Measurements from ENCODE around the gene CTSC.
A peak's percentile ranks its signal among the peaks of the same experiment; 100 is the strongest.

Gene CTSC

DNA sequence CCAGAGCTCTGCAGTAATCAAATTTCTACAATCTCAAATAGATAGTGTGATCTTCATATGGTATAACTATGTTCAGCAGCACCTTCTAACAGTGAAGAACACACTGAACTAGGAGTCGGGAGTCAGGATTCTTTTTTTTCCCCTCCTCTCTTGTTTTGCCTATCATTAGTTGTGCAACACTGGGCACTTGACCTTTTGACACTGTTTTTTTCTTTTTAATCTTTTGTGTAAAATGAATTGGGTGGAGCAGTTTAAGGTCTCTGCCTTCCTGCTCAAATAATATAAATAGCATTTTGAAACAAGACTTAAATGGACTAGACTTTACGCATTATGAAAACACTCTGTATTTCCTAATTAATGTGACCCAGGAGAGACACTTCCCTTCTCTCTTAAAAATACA, 39.7 kb downstream of the CTSC start:
- FAIRE-seq, result no peak
- DNase-seq (ENCODE audit: insufficient read length, low spot score), result no peak

DNA sequence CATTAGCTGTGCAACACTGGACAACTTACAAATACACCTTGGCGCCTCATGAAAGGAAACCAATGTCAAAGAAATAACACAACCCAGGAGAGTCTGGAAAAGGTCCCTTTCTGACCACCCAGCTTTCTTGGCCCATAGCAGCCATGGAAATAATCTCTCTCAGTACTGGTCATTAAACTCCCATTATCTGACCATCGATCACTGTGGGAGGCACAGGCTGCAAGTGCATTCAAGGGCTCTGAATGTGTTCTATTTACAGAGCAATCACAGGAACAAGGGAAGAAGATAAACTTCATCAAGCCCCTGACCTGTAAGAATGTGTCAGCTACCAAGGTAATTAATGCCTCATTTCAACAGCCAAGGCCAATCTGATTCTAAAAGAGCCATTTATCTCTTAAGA, 40.1 kb downstream of the CTSC start:
- FAIRE-seq (peak; percentile 64), DNase-seq (ENCODE audit: insufficient read length, low spot score) (no peak)
- TF ChIP-seq SPI1 (IDR thresholded peaks at IDR 0.05; ENCODE audit: low read depth, low read length), result no peak
- no peak for TF ChIP-seq PAX5 (IDR thresholded peaks at IDR 0.05; ENCODE audit: insufficient read depth, low read length, severe bottlenecking)
- TF ChIP-seq POLR2AphosphoS5 (IDR thresholded peaks at IDR 0.05; ENCODE audit: low read depth, low read length), result no peak
- no peak for TF ChIP-seq POU2F2 (IDR thresholded peaks at IDR 0.05; ENCODE audit: low read depth, low read length)
- no peak for TF ChIP-seq TAF1 (IDR thresholded peaks at IDR 0.05; ENCODE audit: low read depth, low read length)
- no peak for TF ChIP-seq POLR2A (IDR thresholded peaks at IDR 0.05; ENCODE audit: low read depth, low read length)

More for the DNA sequence above, 39.7 kb downstream of the CTSC start:
- TF ChIP-seq TAF1 (IDR thresholded peaks at IDR 0.05; ENCODE audit: low read depth, low read length), result no peak

DNA sequence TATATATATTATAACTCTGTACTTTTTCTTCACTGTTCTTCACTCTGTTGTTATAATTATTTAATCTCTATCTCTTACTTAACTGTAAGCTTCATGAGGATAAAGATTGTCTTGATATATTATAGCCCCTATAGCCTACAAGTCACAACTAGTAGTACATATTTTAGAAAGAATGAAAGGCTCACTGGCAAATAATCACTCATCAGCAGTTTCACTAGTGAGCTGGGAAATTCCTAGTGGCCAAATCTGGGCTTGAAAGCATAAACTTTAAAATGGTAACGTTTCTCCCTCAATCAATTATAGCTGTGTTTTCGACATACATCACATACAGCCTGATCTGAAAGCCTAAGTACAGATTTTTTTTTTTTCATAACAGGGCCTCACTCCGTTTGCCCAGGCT, 42.5 kb downstream of the CTSC start:
- no peak for FAIRE-seq
- TF ChIP-seq POLR2AphosphoS5 (IDR thresholded peaks at IDR 0.05; ENCODE audit: low read depth, low read length), result no peak
- no peak for TF ChIP-seq POU2F2 (IDR thresholded peaks at IDR 0.05; ENCODE audit: low read depth, low read length)
- no peak for TF ChIP-seq PAX5 (IDR thresholded peaks at IDR 0.05; ENCODE audit: insufficient read depth, low read length, severe bottlenecking)
- TF ChIP-seq POLR2A (IDR thresholded peaks at IDR 0.05; ENCODE audit: low read depth, low read length), result no peak
- no peak for TF ChIP-seq TAF1 (IDR thresholded peaks at IDR 0.05; ENCODE audit: low read depth, low read length)
- no peak for TF ChIP-seq SPI1 (IDR thresholded peaks at IDR 0.05; ENCODE audit: low read depth, low read length)
- no peak for DNase-seq (ENCODE audit: insufficient read length, low spot score)

DNA sequence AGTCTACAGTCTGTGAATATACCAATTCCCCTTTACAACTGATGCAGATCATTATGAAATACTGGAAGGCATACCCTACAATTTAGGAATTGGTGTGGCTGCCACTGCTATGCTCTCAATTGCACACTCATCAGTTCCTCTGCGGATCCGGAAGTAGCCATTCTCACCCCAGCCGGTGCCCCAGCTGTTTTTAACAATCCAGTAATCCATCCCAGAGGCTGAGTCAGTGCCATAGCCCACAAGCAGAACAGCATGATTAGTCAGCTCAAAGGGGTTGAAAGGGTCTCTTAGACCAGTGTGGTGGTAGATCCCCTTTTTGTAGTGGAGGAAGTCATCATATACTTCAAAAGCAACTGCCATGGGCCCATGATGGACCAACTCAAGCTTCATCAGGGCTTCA, 43.6 kb downstream of the CTSC start:
- TF ChIP-seq TAF1 (IDR thresholded peaks at IDR 0.05; ENCODE audit: low read depth, low read length) (no peak), PAX5 (IDR thresholded peaks at IDR 0.05; ENCODE audit: insufficient read depth, low read length, severe bottlenecking) (no peak), POLR2A (IDR thresholded peaks at IDR 0.05; ENCODE audit: low read depth, low read length) (no peak), POLR2AphosphoS5 (IDR thresholded peaks at IDR 0.05; ENCODE audit: low read depth, low read length) (no peak), SPI1 (IDR thresholded peaks at IDR 0.05; ENCODE audit: low read depth, low read length) (no peak), POU2F2 (IDR thresholded peaks at IDR 0.05; ENCODE audit: low read depth, low read length) (no peak)
- no peak for FAIRE-seq
- no peak for DNase-seq (ENCODE audit: insufficient read length, low spot score)

DNA sequence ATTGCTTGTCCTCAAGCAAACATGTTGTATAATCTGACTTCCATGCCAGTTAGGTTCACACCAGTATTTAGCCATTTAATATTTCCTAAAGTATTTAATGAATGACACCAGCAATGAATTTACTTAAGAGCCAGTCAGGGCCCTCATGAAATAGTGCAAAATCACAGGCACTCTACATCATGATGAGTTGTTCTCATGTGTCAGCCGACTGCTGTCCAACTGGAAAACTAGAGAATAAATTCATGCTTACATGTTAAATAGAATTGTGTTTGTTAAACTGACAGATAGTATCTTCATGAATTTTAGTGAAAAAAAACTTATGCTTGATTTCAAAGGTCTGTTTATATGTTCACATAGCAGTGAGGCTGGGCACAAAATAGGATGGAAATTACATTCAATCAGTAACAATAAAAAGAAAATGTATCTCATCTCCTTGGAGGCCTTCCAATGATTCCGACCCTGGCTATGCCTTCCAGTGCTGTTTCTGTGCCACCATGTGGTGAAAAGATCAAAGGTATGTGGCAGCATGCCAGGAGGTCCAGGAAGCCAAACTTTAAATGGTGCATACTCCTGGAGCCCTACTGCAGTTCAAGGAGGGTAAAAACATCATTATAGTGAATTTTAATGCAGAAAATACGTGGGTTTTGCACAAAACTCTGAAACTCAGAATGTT, 45.2 kb downstream of the CTSC start:
- FAIRE-seq (no peak), DNase-seq (ENCODE audit: insufficient read length, low spot score) (no peak)
- no peak for TF ChIP-seq POU2F2 (IDR thresholded peaks at IDR 0.05; ENCODE audit: low read depth, low read length)
- TF ChIP-seq POLR2AphosphoS5 (IDR thresholded peaks at IDR 0.05; ENCODE audit: low read depth, low read length), result no peak
- TF ChIP-seq SPI1 (IDR thresholded peaks at IDR 0.05; ENCODE audit: low read depth, low read length), result no peak
- TF ChIP-seq PAX5 (IDR thresholded peaks at IDR 0.05; ENCODE audit: insufficient read depth, low read length, severe bottlenecking), result no peak
- no peak for TF ChIP-seq POLR2A (IDR thresholded peaks at IDR 0.05; ENCODE audit: low read depth, low read length)
- TF ChIP-seq TAF1 (IDR thresholded peaks at IDR 0.05; ENCODE audit: low read depth, low read length), result no peak

DNA sequence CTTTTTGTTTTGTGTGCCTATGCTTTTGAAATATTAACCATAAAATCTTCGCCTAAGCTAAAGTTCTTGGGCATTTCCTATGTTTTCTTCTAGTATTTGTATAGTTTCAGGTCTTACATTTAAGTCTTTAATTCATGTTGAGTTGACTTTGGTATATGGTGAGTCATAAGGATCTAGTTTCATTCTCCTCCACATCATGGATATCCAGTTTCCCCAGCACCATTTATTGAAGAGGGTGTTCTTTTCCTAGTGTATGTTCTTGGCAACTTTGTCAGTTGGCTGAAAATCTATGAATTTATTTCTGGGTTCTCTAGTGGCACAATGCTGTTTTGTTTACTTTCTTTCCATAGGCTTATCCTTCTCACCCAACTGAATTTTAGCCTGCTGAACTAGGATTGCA, 49.0 kb downstream of the CTSC start:
- no peak for FAIRE-seq
- TF ChIP-seq POU2F2 (IDR thresholded peaks at IDR 0.05; ENCODE audit: low read depth, low read length) (no peak), POLR2AphosphoS5 (IDR thresholded peaks at IDR 0.05; ENCODE audit: low read depth, low read length) (no peak), POLR2A (IDR thresholded peaks at IDR 0.05; ENCODE audit: low read depth, low read length) (no peak), PAX5 (IDR thresholded peaks at IDR 0.05; ENCODE audit: insufficient read depth, low read length, severe bottlenecking) (no peak), SPI1 (IDR thresholded peaks at IDR 0.05; ENCODE audit: low read depth, low read length) (no peak), TAF1 (IDR thresholded peaks at IDR 0.05; ENCODE audit: low read depth, low read length) (no peak)
- no peak for DNase-seq (ENCODE audit: insufficient read length, low spot score)

DNA sequence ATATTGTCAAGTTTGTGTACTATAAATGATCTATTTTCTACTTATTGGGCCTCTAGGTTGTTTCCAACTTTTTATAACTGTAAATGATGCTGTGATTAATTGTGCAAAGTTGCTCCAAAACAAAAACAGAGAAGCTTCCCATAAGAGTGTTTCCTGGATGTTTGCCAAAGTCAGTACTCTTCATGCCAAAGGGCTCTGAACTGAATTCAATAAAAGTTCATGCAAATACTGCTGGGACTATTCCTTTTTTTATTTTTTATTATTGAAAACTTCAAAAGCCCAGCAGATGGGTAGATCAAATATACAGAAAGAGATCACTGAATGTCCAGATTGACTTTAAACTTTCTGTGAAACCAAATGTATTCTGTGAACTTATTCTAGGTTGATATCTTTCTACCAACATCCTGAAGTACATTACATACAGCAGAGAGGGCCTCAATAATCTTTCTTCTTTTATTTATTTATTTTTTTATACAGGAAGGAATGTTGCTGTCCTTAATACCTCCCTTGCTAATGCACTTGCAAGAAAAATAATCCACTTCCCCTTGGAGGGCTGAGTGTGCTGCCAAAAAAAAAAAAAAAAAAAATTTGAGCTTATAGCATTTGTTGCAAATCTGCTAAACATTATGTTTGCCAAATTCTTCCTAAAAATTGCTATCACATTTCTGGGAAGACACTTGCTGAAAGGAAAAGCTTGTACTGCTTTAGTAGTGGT, 53.0 kb downstream of the CTSC start:
- DNase-seq (ENCODE audit: insufficient read length, low spot score), result no peak

DNA sequence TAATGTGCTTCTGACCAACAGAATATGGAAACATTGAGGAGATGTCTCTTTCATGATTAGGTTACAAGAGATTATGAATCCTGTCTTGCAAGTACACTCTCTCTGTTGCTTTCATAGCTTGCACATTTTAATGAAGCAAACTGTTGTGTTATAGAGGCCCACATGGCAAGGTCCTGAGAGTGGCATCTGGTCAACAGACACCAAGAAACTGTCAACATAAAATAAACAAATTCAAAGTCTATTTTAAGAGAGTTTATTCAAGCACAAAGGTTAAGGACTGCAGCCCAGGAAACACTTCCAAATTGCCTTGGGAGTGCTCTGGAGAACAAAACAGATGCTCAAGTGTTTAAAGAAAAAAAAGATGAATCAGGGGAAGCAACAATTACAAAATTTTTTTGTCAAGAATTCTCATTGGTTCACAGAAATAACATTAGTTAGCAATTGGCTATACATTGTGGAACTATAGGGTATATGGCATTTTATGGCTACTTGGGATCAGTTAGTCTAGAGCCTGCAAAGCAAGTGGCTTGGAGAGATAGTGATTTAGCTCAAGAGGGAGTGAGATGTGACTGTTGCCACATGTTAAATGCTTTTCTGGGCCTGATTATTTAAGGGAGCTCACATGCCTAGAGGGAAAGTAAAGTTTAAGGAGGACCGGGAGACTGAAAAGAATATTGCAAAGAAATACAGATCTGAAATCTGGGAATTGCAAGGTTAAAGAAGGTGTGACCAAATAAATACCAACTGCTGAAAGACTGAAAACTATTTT, 54.6 kb downstream of the CTSC start:
- TF ChIP-seq TAF1 (IDR thresholded peaks at IDR 0.05; ENCODE audit: low read depth, low read length) (no peak), POU2F2 (IDR thresholded peaks at IDR 0.05; ENCODE audit: low read depth, low read length) (no peak), PAX5 (IDR thresholded peaks at IDR 0.05; ENCODE audit: insufficient read depth, low read length, severe bottlenecking) (no peak), POLR2A (IDR thresholded peaks at IDR 0.05; ENCODE audit: low read depth, low read length) (no peak), POLR2AphosphoS5 (IDR thresholded peaks at IDR 0.05; ENCODE audit: low read depth, low read length) (no peak), SPI1 (IDR thresholded peaks at IDR 0.05; ENCODE audit: low read depth, low read length) (no peak)
- FAIRE-seq, result no peak
- no peak for DNase-seq (ENCODE audit: insufficient read length, low spot score)

More for the DNA sequence above, 53.0 kb downstream of the CTSC start:
- TF ChIP-seq POU2F2 (IDR thresholded peaks at IDR 0.05; ENCODE audit: low read depth, low read length), result no peak
- TF ChIP-seq POLR2A (IDR thresholded peaks at IDR 0.05; ENCODE audit: low read depth, low read length), result no peak
- no peak for TF ChIP-seq PAX5 (IDR thresholded peaks at IDR 0.05; ENCODE audit: insufficient read depth, low read length, severe bottlenecking)
- TF ChIP-seq TAF1 (IDR thresholded peaks at IDR 0.05; ENCODE audit: low read depth, low read length), result no peak
- TF ChIP-seq POLR2AphosphoS5 (IDR thresholded peaks at IDR 0.05; ENCODE audit: low read depth, low read length), result no peak
- TF ChIP-seq SPI1 (IDR thresholded peaks at IDR 0.05; ENCODE audit: low read depth, low read length), result no peak
- no peak for FAIRE-seq

DNA sequence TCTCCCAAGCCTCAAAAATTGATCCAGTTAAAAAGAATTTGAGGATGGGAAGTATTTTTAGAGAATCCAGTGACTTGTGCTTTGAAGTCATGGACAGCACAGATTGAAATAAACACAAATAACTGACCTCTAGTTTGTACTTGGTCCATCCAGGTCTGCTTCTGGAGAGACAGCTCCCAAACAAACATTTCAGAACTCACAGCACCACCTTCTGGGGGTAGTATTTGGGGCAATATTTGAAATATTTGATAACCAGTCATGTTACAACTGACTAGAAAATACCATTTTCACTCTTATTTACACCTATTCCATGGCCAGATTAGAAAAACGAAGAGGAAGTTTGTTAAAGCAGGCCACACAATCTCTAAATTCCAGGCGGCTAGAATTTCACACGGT, 56.2 kb downstream of the CTSC start:
- DNase-seq (ENCODE audit: insufficient read length, low spot score), result no peak
- no peak for TF ChIP-seq POLR2AphosphoS5 (IDR thresholded peaks at IDR 0.05; ENCODE audit: low read depth, low read length)
- no peak for TF ChIP-seq SPI1 (IDR thresholded peaks at IDR 0.05; ENCODE audit: low read depth, low read length)
- no peak for TF ChIP-seq POLR2A (IDR thresholded peaks at IDR 0.05; ENCODE audit: low read depth, low read length)
- FAIRE-seq, result no peak
